H1 (cell line): ENCODE measurements around the gene ACSL4. TPM values are rescaled to one million over a fixed set of nuclear protein-coding genes. Genes with fewer than 3 reads are reported as not detected.

Experiments used
- ATF2 ChIP-seq: IDR thresholded peaks from 2 replicates; pipeline ENCODE4 v1.6.1; 2012; ENCODE audit warnings: low read length, inconsistent platforms
- CTCF ChIP-seq, 3 experiments: IDR thresholded peaks; 1 replicate in 2 of 3; 2 replicates in 1 of 3; pipeline versions ENCODE4 v1.5.1 to v1.6.1; 2011; ENCODE audit warnings: low read length in 3 of 3, mild to moderate bottlenecking in 3 of 3, inconsistent platforms in 2 of 3, low read depth in 1 of 3, moderate library complexity in 1 of 3; ENCODE audit not compliant: insufficient read depth in 1 of 3; ENCODE audit errors: control extremely low read depth in 1 of 3
- HDAC2 ChIP-seq, 2 experiments: fragments of 300-600 bp in 1 of 2; sonication (generic) in 1 of 2; IDR thresholded peaks; 2 replicates each; pipeline ENCODE4 v1.6.1; 2011 to 2012; ENCODE audit warnings: low read depth in 2 of 2, low read length in 2 of 2, mild to moderate bottlenecking in 2 of 2, moderate library complexity in 2 of 2, borderline replicate concordance in 1 of 2, inconsistent platforms in 1 of 2
- KDM4A ChIP-seq: IDR thresholded peaks from one replicate; pipeline ENCODE4 v1.7.1; 2012; ENCODE audit warnings: low read depth, mild to moderate bottlenecking, moderate library complexity, low read length, inconsistent platforms; ENCODE audit not compliant: severe bottlenecking
- KDM5A ChIP-seq: fragments of 200-600 bp; IDR thresholded peaks from 2 replicates; pipeline ENCODE4 v1.7.1; 2012; ENCODE audit warnings: mild to moderate bottlenecking, low read length, inconsistent platforms, mixed read lengths
- RAD21 ChIP-seq, 2 experiments: IDR thresholded peaks in 1 of 2; conservative IDR thresholded peaks in 1 of 2; 2 replicates each; pipeline ENCODE4 v1.6.1; 2011; ENCODE audit warnings: low read depth in 2 of 2, low read length in 2 of 2, improper control_type of control experiment in 1 of 2, inconsistent platforms in 1 of 2, mild to moderate bottlenecking in 1 of 2, moderate library complexity in 1 of 2
- ZNF274 ChIP-seq: IDR thresholded peaks from 2 replicates; pipeline ENCODE4 v1.7.0; 2012; ENCODE audit warnings: low read length, borderline replicate concordance; ENCODE audit errors: extremely low read depth
- polyA plus RNA-seq, 7 experiments: library from polyadenylated mRNA; depleted of rRNA in 3 of 7; stranded (reverse) in 5 of 7; unstranded in 2 of 7; fragments of >200 nt in 5 of 7; fragments of 200-250 nt in 2 of 7; gene quantifications; 1 replicate in 5 of 7; 2 replicates in 1 of 7; 4 replicates in 1 of 7; pipeline versions ENCODE4 v1.2.1 to v1.2.3, GENCODE V29; 2011 to 2013; ENCODE audit warnings: missing spikeins in 2 of 7, mixed read lengths in 2 of 7
- total RNA-seq: library from RNA; stranded (reverse); fragmentation: NEBNext Ultra II Directional; extraction: Animal tissue kit (Norgen Biotek cat#: 25700); gene quantifications from 2 replicates; pipeline ENCODE4 v1.2.1, GENCODE V29; 2021

Gene ACSL4
- total and polyA plus RNA-seq, 2 of the 8 experiments (the other 6 are each of a cell fraction or from before 2014, with no cell fraction given) = 11.3 to 47.0 TPM

- TF ChIP-seq CTCF (IDR thresholded peaks at IDR 0.05; ENCODE audit: control extremely low read depth in 1 of 3, insufficient read depth in 1 of 3, low read depth in 1 of 3, low read length in 3 of 3) (no peak), ZNF274 (no peak), HDAC2 (IDR thresholded peaks at IDR 0.05; ENCODE audit: borderline replicate concordance in 1 of 2, low read depth in 2 of 2, low read length in 2 of 2) (no peak), ATF2 (no peak), KDM5A (no peak), KDM4A (no peak), RAD21 (IDR thresholded peaks at IDR 0.05 in 1 of 2, conservative IDR thresholded peaks at IDR 0.05 in 1 of 2; ENCODE audit: low read depth in 2 of 2, low read length in 2 of 2) (no peak)
Observed at GRCh38 chrX:109732017-109732801, 848 bp downstream of the ACSL4 start (continued).
